ENCODE data around the gene ITK. TPM values are rescaled to one million over a fixed set of nuclear protein-coding genes. Genes with fewer than 3 reads are reported as not detected.
"Not testable (repeated sequence)": the region's sequence is repeated elsewhere in the genome, so short reads cannot be mapped to it uniquely, and the experiment has no call there.

ITK gene
- total and polyA plus RNA-seq, 5 donors = 0.34 to 1.6 (median 0.77) TPM

DNA sequence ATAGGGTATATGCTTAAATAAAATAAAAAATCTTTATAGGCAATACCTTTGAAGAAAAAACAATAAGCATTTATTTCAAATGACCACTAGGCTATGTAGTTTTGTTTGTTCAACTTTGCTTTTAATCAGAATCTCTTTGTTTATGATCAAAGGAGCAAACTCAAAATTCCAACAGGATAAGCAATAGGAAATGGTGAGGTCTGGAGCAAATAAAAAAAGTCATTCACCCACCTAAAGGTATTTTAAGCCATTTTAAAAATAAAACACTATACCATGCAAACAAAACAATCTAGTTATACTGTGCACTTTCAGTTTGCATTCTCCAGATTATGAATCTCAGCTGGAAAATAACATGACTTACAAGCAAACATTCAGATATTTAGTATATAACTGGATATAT is 50.0 kb downstream of the ITK start:
- no peaks in the 10 kb centered on the region for H3K9me3 ChIP-seq (ENCODE audit: control insufficient read depth, low read length)
- no peak overlapping the region for H3K27ac ChIP-seq (ENCODE audit: low read length)
- DNase-seq (no peak), ATAC-seq (no peak)
- H3K4me1 ChIP-seq (ENCODE audit: control insufficient read depth, insufficient read depth, low read length) = no peaks in the 10 kb centered on the region
- no peak overlapping the region for H3K4me3 ChIP-seq (ENCODE audit: low read length)
- H3K27me3 ChIP-seq (ENCODE audit: control insufficient read depth, insufficient read depth) = no peaks in the 10 kb centered on the region
- intact Hi-C loops (cut with DNase I) = no loop called here

GRCh38 chr5:157232706-157233105 is 52.1 kb downstream of the ITK start:
- H3K27ac ChIP-seq (ENCODE audit: low read length) = no peak overlapping the region
- 71% methylated on average over 6 of the region's 6 CpGs for WGBS
- no peak overlapping the region for H3K4me3 ChIP-seq (ENCODE audit: low read length)
- H3K27me3 ChIP-seq (ENCODE audit: control insufficient read depth, insufficient read depth) = no peaks in the 10 kb centered on the region
- no peaks in the 10 kb centered on the region for H3K4me1 ChIP-seq (ENCODE audit: control insufficient read depth, insufficient read depth, low read length)
- intact Hi-C loops (cut with DNase I) = no loop called here
- ATAC-seq = no peak
- DNase-seq = no peak
- H3K9me3 ChIP-seq (ENCODE audit: control insufficient read depth, low read length) = no peaks in the 10 kb centered on the region

- ATAC-seq (no peak), DNase-seq (no peak)
- intact Hi-C loops (cut with DNase I) = no loop called here
- no peaks in the 10 kb centered on the region for H3K4me1 ChIP-seq (ENCODE audit: control insufficient read depth, insufficient read depth, low read length)
- no peaks in the 10 kb centered on the region for H3K9me3 ChIP-seq (ENCODE audit: control insufficient read depth, low read length)
- H3K27me3 ChIP-seq (ENCODE audit: control insufficient read depth, insufficient read depth) = no peaks in the 10 kb centered on the region
- WGBS = 84% methylated on average over 3 of the region's 3 CpGs
- H3K4me3 ChIP-seq (ENCODE audit: low read length) = no peak overlapping the region
- no peak overlapping the region for H3K27ac ChIP-seq (ENCODE audit: low read length)
Observed at GRCh38 chr5:157233515-157233914, 52.9 kb downstream of the ITK start.

DNA sequence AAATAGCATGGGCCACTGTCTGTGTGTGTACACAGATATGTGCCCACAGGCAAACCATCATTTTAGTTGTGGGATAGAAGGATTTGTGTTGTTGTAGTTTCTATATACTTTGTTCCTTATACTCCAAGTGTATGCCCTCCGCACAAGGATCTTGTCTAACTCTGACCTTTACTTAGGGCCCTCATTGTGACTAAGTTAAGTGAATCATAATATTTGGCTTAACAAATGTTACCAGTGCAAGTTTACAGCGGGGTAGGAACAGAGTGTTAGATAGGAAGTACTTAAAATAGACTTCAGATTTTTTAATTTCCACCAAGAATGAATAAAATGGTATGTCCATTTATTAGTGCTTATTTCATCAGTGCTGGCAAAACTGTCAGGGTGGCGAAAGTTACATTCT is 55.8 kb downstream of the ITK start:
- ATAC-seq (no peak), DNase-seq (no peak)
- Histone ChIP-seq H3K27me3 (ENCODE audit: control insufficient read depth, insufficient read depth) (no peaks in the 10 kb centered on the region), H3K4me3 (ENCODE audit: low read length) (no peak overlapping the region), H3K27ac (ENCODE audit: low read length) (no peak overlapping the region), H3K4me1 (ENCODE audit: control insufficient read depth, insufficient read depth, low read length) (no peaks in the 10 kb centered on the region), H3K9me3 (ENCODE audit: control insufficient read depth, low read length) (no peaks in the 10 kb centered on the region)
- WGBS = 79% methylated on average over 3 of the region's 3 CpGs
- intact Hi-C loops (cut with DNase I) = no loop called here

GRCh38 chr5:157241483-157241882 is 60.8 kb downstream of the ITK start:
- no peaks in the 10 kb centered on the region for H3K27me3 ChIP-seq (ENCODE audit: control insufficient read depth, insufficient read depth)
- no peak for DNase-seq
- H3K4me3 ChIP-seq (ENCODE audit: low read length) = no peak overlapping the region
- intact Hi-C loops (cut with DNase I) = no loop called here
- peaks cover 3% of the 10 kb centered on the region for H3K4me1 ChIP-seq (ENCODE audit: control insufficient read depth, insufficient read depth, low read length)
- WGBS = 87% methylated on average over 4 of the region's 4 CpGs
- H3K9me3 ChIP-seq (ENCODE audit: control insufficient read depth, low read length) = no peaks in the 10 kb centered on the region
- no peak overlapping the region for H3K27ac ChIP-seq (ENCODE audit: low read length)
- no peak for ATAC-seq

GRCh38 chr5:157244704-157245103 is 64.1 kb downstream of the ITK start:
- not testable (repeated sequence) for H3K27me3 ChIP-seq (ENCODE audit: control insufficient read depth, insufficient read depth); H3K4me1 ChIP-seq (ENCODE audit: control insufficient read depth, insufficient read depth, low read length); H3K4me3 ChIP-seq (ENCODE audit: low read length); ATAC-seq; H3K9me3 ChIP-seq (ENCODE audit: control insufficient read depth, low read length); H3K27ac ChIP-seq (ENCODE audit: low read length); DNase-seq
- intact Hi-C loops (cut with DNase I) = loop anchor here in 1 of 4 donors (5.0 kb wide), 1 partner anchor 68 kb away; no protein-coding TSS in a partner anchor
- WGBS = 79% methylated on average over 7 of the region's 7 CpGs

DNA sequence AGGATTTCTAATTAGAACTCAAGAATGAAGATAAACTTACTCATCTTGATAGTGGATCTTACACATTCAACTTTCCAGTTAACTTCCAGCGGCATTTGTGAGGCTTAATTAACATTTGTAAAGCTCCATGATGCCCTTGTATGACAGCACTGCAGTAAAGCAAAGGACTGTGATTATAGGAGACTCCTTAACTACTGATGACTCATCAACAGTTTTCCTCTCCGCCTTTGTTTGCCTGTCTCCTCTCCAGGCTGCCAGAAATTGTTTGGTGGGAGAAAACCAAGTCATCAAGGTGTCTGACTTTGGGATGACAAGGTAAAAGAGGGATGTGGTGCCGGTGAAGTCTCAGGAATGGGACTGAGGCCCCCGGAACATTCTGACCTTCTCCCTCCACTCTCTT is 64.8 kb downstream of the ITK start:
- 68% methylated on average over 4 of the region's 4 CpGs for whole genome bisulfite sequencing
- Histone ChIP-seq H3K4me1 (ENCODE audit: control insufficient read depth, insufficient read depth, low read length) (peaks cover 3% of the 10 kb centered on the region), H3K27me3 (ENCODE audit: control insufficient read depth, insufficient read depth) (no peaks in the 10 kb centered on the region), H3K4me3 (ENCODE audit: low read length) (no peak overlapping the region), H3K27ac (ENCODE audit: low read length) (no peak overlapping the region), H3K9me3 (ENCODE audit: control insufficient read depth, low read length) (no peaks in the 10 kb centered on the region)
- DNase-seq (no peak), ATAC-seq (peak in 1 of 2 donors; percentile 28)
- intact Hi-C loops (cut with DNase I) = loop anchor here in 1 of 4 donors (5.0 kb wide), 1 partner anchor 67 kb away; no protein-coding TSS in a partner anchor

- ATAC-seq = peak in 1 of 2 donors; percentile 29
- WGBS = 42% methylated on average over 4 of the region's 4 CpGs
- intact Hi-C loops (cut with DNase I) = loop anchor here in 1 of 4 donors (5.0 kb wide), 1 partner anchor 66 kb away; no protein-coding TSS in a partner anchor
Observed at GRCh38 chr5:157245886-157246285, 65.2 kb downstream of the ITK start.

GRCh38 chr5:157247267-157247666 is 66.6 kb downstream of the ITK start:
- Histone ChIP-seq H3K27ac (ENCODE audit: low read length) (no peak overlapping the region), H3K27me3 (ENCODE audit: control insufficient read depth, insufficient read depth) (no peaks in the 10 kb centered on the region), H3K9me3 (ENCODE audit: control insufficient read depth, low read length) (no peaks in the 10 kb centered on the region), H3K4me3 (ENCODE audit: low read length) (no peak overlapping the region), H3K4me1 (ENCODE audit: control insufficient read depth, insufficient read depth, low read length) (peaks cover 3% of the 10 kb centered on the region)
- DNase-seq = no peak
- no peak for ATAC-seq
- intact Hi-C loops (cut with DNase I) = loop anchor here in 1 of 4 donors (5.0 kb wide), 1 partner anchor 65 kb away; no protein-coding TSS in a partner anchor

More at GRCh38 chr5:157245886-157246285, 65.2 kb downstream of the ITK start:
- no peak overlapping the region for H3K4me3 ChIP-seq (ENCODE audit: low read length)
- DNase-seq = no peak
- H3K27ac ChIP-seq (ENCODE audit: low read length) = no peak overlapping the region
- H3K4me1 ChIP-seq (ENCODE audit: control insufficient read depth, insufficient read depth, low read length) = peaks cover 3% of the 10 kb centered on the region
- H3K27me3 ChIP-seq (ENCODE audit: control insufficient read depth, insufficient read depth) = no peaks in the 10 kb centered on the region
- no peaks in the 10 kb centered on the region for H3K9me3 ChIP-seq (ENCODE audit: control insufficient read depth, low read length)

- intact Hi-C loops (cut with DNase I) = loop anchor here in 1 of 4 donors (5.0 kb wide), 1 partner anchor 63 kb away; no protein-coding TSS in a partner anchor
Observed at GRCh38 chr5:157248821-157249470, 68.3 kb downstream of the ITK start.

DNA sequence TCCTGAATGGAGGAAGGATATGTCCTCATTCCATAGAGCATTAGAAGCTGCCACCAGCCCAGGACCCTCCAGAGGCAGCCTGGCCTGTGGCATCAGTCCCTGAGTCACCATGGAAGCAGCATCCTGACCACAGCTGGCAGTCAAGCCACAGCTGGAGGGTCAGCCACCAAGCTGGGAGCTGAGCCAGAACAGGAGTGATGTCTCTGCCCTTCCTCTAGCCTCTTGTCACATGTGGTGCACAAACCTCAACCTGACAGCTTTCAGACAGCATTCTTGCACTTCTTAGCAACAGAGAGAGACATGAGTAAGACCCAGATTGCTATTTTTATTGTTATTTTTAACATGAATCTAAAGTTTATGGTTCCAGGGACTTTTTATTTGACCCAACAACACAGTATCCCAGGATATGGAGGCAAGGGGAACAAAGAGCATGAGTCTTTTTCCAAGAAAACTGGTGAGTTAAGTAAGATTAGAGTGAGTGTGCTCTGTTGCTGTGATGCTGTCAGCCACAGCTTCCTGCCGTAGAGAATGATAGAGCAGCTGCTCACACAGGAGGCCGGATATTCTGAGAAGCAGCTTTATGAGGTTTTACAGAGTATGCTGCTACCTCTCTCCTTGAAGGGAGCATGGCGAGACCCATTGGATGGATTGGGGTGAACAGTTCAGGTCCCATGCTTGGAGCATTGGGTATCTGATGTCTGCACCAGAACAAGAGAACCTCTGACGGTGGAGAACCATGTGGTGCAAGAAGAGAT is 72.2 kb downstream of the ITK start:
- Histone ChIP-seq H3K27ac (ENCODE audit: low read length) (no peak overlapping the region), H3K4me1 (ENCODE audit: control insufficient read depth, insufficient read depth, low read length) (no peaks in the 10 kb centered on the region), H3K4me3 (ENCODE audit: low read length) (no peak overlapping the region), H3K9me3 (ENCODE audit: control insufficient read depth, low read length) (no peaks in the 10 kb centered on the region), H3K27me3 (ENCODE audit: control insufficient read depth, insufficient read depth) (no peaks in the 10 kb centered on the region)
- DNase-seq (peak in 1 of 3 donors; percentile 20), ATAC-seq (peak; percentile 28 to 39)
- 41% methylated on average over 4 of the region's 4 CpGs for WGBS
- intact Hi-C loops (cut with DNase I) = loop anchor here in 2 of 4 donors (5.0 to 10.0 kb wide), 3 partner anchors 54 to 108 kb away; partner anchors contain the start of gene MED7 (in 1 of the 2)

More at GRCh38 chr5:157248821-157249470, 68.3 kb downstream of the ITK start:
- H3K4me1 ChIP-seq (ENCODE audit: control insufficient read depth, insufficient read depth, low read length) = peaks cover 3% of the 10 kb centered on the region
- H3K4me3 ChIP-seq (ENCODE audit: low read length) = no peak overlapping the region
- no peak for ATAC-seq
- no peaks in the 10 kb centered on the region for H3K27me3 ChIP-seq (ENCODE audit: control insufficient read depth, insufficient read depth)
- no peak overlapping the region for H3K27ac ChIP-seq (ENCODE audit: low read length)
- WGBS = 75% methylated on average over 11 of the region's 11 CpGs
- DNase-seq = no peak
- no peaks in the 10 kb centered on the region for H3K9me3 ChIP-seq (ENCODE audit: control insufficient read depth, low read length)

All from right cardiac atrium (tissue), 5 donors.